Neural cell (in vitro differentiated cells): ENCODE data around the gene CLEC16A.

Experiments
- CTCF ChIP-seq: fragments of 450-650 bp; IDR thresholded peaks from 2 replicates; pipeline ENCODE4 v1.5.1; 2014; ENCODE audit warnings: antibody characterized with exemption, mild to moderate bottlenecking, moderate library complexity; ENCODE audit not compliant: poor library complexity, severe bottlenecking
- EP300 ChIP-seq: fragments of 450-650 bp; conservative IDR thresholded peaks from 2 replicates; pipeline ENCODE4 v1.6.1; 2014; ENCODE audit warnings: antibody characterized with exemption, mild to moderate bottlenecking, moderate library complexity; ENCODE audit not compliant: poor library complexity, severe bottlenecking
- POLR2AphosphoS5 ChIP-seq: IDR thresholded peaks from 2 replicates; pipeline ENCODE4 v1.6.1; 2012
- RAD21 ChIP-seq: fragments of 450-650 bp; conservative IDR thresholded peaks from 2 replicates; pipeline ENCODE4 v1.6.1; 2014; ENCODE audit warnings: antibody characterized with exemption, mild to moderate bottlenecking, moderate library complexity
- REST ChIP-seq: IDR thresholded peaks from 2 replicates; pipeline ENCODE4 v1.6.1; 2012; ENCODE audit warnings: borderline replicate concordance
- SMC3 ChIP-seq: fragments of 450-650 bp; conservative IDR thresholded peaks from 2 replicates; pipeline ENCODE4 v1.6.1; 2014; ENCODE audit warnings: antibody characterized with exemption, mild to moderate bottlenecking, moderate library complexity; ENCODE audit not compliant: poor library complexity
- TAF1 ChIP-seq: IDR thresholded peaks from 2 replicates; pipeline ENCODE4 v1.6.1; 2012; ENCODE audit warnings: low read depth

- TF ChIP-seq CTCF (no peak), REST (no peak), SMC3 (no peak), POLR2AphosphoS5 (no peak), RAD21 (no peak), TAF1 (no peak), EP300 (no peak)
Observed at GRCh38 chr16:11107780-11108465, 163.6 kb downstream of the CLEC16A start.
